Liver (tissue), 9 donors: ENCODE data around the gene PPA1. TPM values are rescaled to one million over a fixed set of nuclear protein-coding genes. Genes with fewer than 3 reads are reported as not detected.

ENCODE experiments used
- DNase-seq: peaks from one replicate; pipeline ENCODE4 v3.0.0-alpha.2; 2017; ENCODE audit warnings: low spot score
- H3K27ac ChIP-seq, 2 donors: one replicate each; pipeline ENCODE4 v1.7.0; 2013; ENCODE audit warnings: inconsistent platforms in 2 of 2, low read length in 2 of 2, control low read depth in 1 of 2, low read depth in 1 of 2, mild to moderate bottlenecking in 1 of 2
- H3K27me3 ChIP-seq, 4 donors: one replicate each; pipeline versions ENCODE4 v1.6.1 to v1.7.0; 2013; ENCODE audit warnings: low read length in 3 of 4, inconsistent platforms in 1 of 4, mild to moderate bottlenecking in 1 of 4, moderate library complexity in 1 of 4; ENCODE audit not compliant: control insufficient read depth in 4 of 4, insufficient read depth in 4 of 4
- H3K36me3 ChIP-seq, 4 donors: one replicate each; pipeline versions ENCODE4 v1.6.1 to v1.7.0; 2013; ENCODE audit warnings: low read length in 3 of 4, mild to moderate bottlenecking in 3 of 4, low read depth in 1 of 4, moderate library complexity in 1 of 4; ENCODE audit not compliant: control insufficient read depth in 4 of 4, insufficient read depth in 3 of 4
- H3K4me1 ChIP-seq, 4 donors: one replicate each; pipeline versions ENCODE4 v1.6.1 to v1.7.0; 2013; ENCODE audit warnings: low read length in 3 of 4, mild to moderate bottlenecking in 3 of 4, moderate library complexity in 1 of 4; ENCODE audit not compliant: control insufficient read depth in 4 of 4, insufficient read depth in 4 of 4
- H3K4me3 ChIP-seq, 3 donors: one replicate each; pipeline versions ENCODE4 v1.6.1 to v1.7.0; 2013; ENCODE audit warnings: low read length in 3 of 3, control low read depth in 1 of 3, low read depth in 1 of 3, mild to moderate bottlenecking in 1 of 3
- H3K9ac ChIP-seq, 2 donors: one replicate each; pipeline ENCODE4 v1.7.0; 2013; ENCODE audit warnings: low read length in 2 of 2, mild to moderate bottlenecking in 2 of 2, moderate library complexity in 2 of 2, control low read depth in 1 of 2, low read depth in 1 of 2
- H3K9me3 ChIP-seq, 4 donors: one replicate each; pipeline versions ENCODE4 v1.6.1 to v1.7.0; 2013; ENCODE audit warnings: low read length in 3 of 4; ENCODE audit not compliant: control insufficient read depth in 4 of 4
- EGR1 ChIP-seq, 2 donors: IDR thresholded peaks; 2 replicates each; pipeline ENCODE4 v1.6.1; 2016 to 2018; ENCODE audit warnings: antibody characterized with exemption in 2 of 2, low read depth in 2 of 2
- FOXA1 ChIP-seq: IDR thresholded peaks from 2 replicates; pipeline ENCODE4 v1.6.1; 2016; ENCODE audit warnings: antibody characterized with exemption
- FOXA2 ChIP-seq: IDR thresholded peaks from 2 replicates; pipeline ENCODE4 v1.6.1; 2016; ENCODE audit warnings: antibody characterized with exemption
- GABPA ChIP-seq, 2 donors: IDR thresholded peaks in 1 of 2; conservative IDR thresholded peaks in 1 of 2; 2 replicates each; pipeline ENCODE4 v1.6.1; 2016; ENCODE audit warnings: antibody characterized with exemption in 2 of 2, mild to moderate bottlenecking in 1 of 2, moderate library complexity in 1 of 2
- HNF4A ChIP-seq, 2 donors: conservative IDR thresholded peaks; 2 replicates each; pipeline ENCODE4 v1.6.1; 2016; ENCODE audit warnings: antibody characterized with exemption in 2 of 2, mild to moderate bottlenecking in 2 of 2
- HNF4G ChIP-seq: IDR thresholded peaks from 2 replicates; pipeline ENCODE4 v1.6.1; 2016; ENCODE audit warnings: antibody characterized with exemption
- JUND ChIP-seq, 2 donors: IDR thresholded peaks; 2 replicates each; pipeline ENCODE4 v1.6.1; 2016; ENCODE audit warnings: antibody characterized with exemption in 2 of 2
- NR2F2 ChIP-seq: IDR thresholded peaks from 2 replicates; pipeline ENCODE4 v1.6.1; 2016; ENCODE audit warnings: antibody characterized with exemption
- RAD21 ChIP-seq, 2 donors: IDR thresholded peaks; 2 replicates each; pipeline ENCODE4 v1.6.1; 2016; ENCODE audit warnings: antibody characterized with exemption in 2 of 2, mild to moderate bottlenecking in 2 of 2
- RXRA ChIP-seq, 2 donors: IDR thresholded peaks; 2 replicates each; pipeline ENCODE4 v1.6.1; 2017 to 2018; ENCODE audit warnings: antibody characterized with exemption in 2 of 2, mild to moderate bottlenecking in 1 of 2
- SP1 ChIP-seq: IDR thresholded peaks from 2 replicates; pipeline ENCODE4 v1.6.1; 2018; ENCODE audit warnings: antibody characterized with exemption, mild to moderate bottlenecking
- TAF1 ChIP-seq: conservative IDR thresholded peaks from 2 replicates; pipeline ENCODE4 v1.6.1; 2016; ENCODE audit warnings: antibody characterized with exemption, mild to moderate bottlenecking
- YY1 ChIP-seq: IDR thresholded peaks from 2 replicates; pipeline ENCODE4 v1.6.1; 2016; ENCODE audit warnings: antibody characterized with exemption, mild to moderate bottlenecking
- WGBS: extraction: QIAGEN DNeasy Blood & Tissue Kit; methylation state at CpG from one replicate; pipeline ENCODE4 v1.1.7; 2013; 5-methylcytosine and 5-hydroxymethylcytosine counted together
- polyA plus RNA-seq, 2 donors: library from polyadenylated mRNA; stranded (reverse) in 1 of 2; unstranded in 1 of 2; fragments of 200-250 nt in 1 of 2; fragments of >200 nt in 1 of 2; fragmentation: Nextera tagmentation in 1 of 2; extraction: Ambion mirVana in 1 of 2; gene quantifications; one replicate each; pipeline versions ENCODE4 v1.2.1 to v1.2.3, GENCODE V29; 2013 to 2015
- total RNA-seq, 2 donors: library from RNA; depleted of rRNA; stranded (reverse); fragments of >200 nt; gene quantifications; one replicate each; pipeline ENCODE4 v1.2.3, GENCODE V29; 2014
- TF ChIP-seq, protein P1 (sequence below): IDR thresholded peaks from 2 replicates; pipeline ENCODE4 v1.6.1; 2016; ENCODE audit warnings: antibody characterized with exemption
- TF ChIP-seq, protein P2 (sequence below): fragments of 150-350 bp; IDR thresholded peaks from 2 replicates; pipeline ENCODE4 v1.5.1; 2017; ENCODE audit warnings: improper control_type of control experiment, low read depth, low read length; ENCODE audit not compliant: missing input control
- TF ChIP-seq, protein P3 (sequence below): IDR thresholded peaks from 2 replicates; pipeline ENCODE4 v1.6.1; 2016; ENCODE audit warnings: antibody characterized with exemption, mild to moderate bottlenecking
- TF ChIP-seq, protein P4 (sequence below): IDR thresholded peaks from 2 replicates; pipeline ENCODE4 v1.6.1; 2016; ENCODE audit warnings: antibody characterized with exemption
- TF ChIP-seq, protein P5 (sequence below): IDR thresholded peaks from 2 replicates; pipeline ENCODE4 v1.6.1; 2016; ENCODE audit warnings: antibody characterized with exemption
- donor health status: healthy.
- donor health status: healthy.
- donor health status: healthy.
- donor health status: healthy.
- donor health status: healthy.

Gene PPA1
- total and polyA plus RNA-seq, 4 donors, result 91.1 to 111 (median 99.4) TPM

DNA sequence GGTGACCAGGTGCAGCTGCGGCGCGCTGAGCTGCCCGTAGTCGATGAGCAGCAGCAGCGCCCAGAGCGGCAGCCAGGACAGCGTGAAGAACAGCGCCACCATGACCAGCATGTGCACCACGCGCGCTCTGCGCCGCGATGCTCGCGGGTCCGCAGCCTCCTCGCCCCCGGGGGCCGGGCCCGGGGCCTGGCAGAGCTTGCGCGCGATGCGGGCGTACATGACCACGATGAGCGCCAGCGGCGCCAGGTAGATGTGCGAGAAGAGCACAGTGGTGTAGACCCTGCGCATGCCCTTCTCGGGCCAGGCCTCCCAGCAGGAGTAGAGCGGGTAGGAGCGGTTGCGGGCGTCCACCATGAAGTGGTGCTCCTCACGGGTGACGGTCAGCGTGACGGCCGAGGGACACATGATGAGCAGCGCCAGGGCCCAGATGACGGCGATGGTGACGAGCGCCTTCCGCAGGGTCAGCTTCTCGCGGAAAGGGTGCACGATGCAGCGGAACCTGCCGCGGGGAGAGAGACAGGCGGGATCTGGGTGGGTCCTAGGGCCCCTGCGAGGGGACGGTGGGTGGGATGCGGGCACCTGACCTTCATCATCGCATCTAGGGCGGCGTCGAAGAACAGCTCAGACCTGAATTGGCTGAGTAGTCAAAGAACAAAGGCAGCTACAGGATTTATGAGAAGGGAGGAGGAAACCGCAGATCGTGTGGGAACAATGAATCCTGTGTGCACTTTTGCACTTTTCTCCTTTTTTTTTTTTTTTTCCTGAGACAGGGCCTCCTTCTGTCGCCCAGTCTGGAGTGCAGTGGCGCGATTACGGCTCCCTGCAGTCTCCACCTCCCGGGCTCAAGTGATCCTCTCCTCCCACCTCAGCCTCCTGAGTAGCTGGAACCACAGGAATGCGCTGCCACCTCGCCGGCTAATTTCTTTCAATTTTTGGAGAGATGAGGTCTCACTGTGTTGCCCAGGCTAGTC, 22.4 kb upstream of the PPA1 start:
- no peaks in the 10 kb centered on the region for H3K9me3 ChIP-seq
- H3K4me1 ChIP-seq, result peaks cover 0 to 2% (median 0%) of the 10 kb centered on the region in 4 donors
- H3K36me3 ChIP-seq, result no peaks in the 10 kb centered on the region
- no peak overlapping the region for H3K27ac ChIP-seq
- no peak overlapping the region for H3K4me3 ChIP-seq
- WGBS, result 28% methylated on average over 73 of the region's 73 CpGs
- TF ChIP-seq, protein P1, sequence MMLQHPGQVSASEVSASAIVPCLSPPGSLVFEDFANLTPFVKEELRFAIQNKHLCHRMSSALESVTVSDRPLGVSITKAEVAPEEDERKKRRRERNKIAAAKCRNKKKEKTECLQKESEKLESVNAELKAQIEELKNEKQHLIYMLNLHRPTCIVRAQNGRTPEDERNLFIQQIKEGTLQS, result no peak
- TF ChIP-seq FOXA1 (no peak), GABPA (IDR thresholded peaks at IDR 0.05 in 1 of 2, conservative IDR thresholded peaks at IDR 0.05 in 1 of 2) (no peak), FOXA2 (no peak), HNF4A (conservative IDR thresholded peaks at IDR 0.05) (no peak), RXRA (IDR thresholded peaks at IDR 0.05) (no peak), TAF1 (no peak), JUND (IDR thresholded peaks at IDR 0.05) (no peak), YY1 (no peak), NR2F2 (no peak), RAD21 (IDR thresholded peaks at IDR 0.05) (no peak), EGR1 (IDR thresholded peaks at IDR 0.05; ENCODE audit: low read depth in 2 of 2) (no peak), SP1 (no peak), HNF4G (no peak)
- TF ChIP-seq, protein P2, sequence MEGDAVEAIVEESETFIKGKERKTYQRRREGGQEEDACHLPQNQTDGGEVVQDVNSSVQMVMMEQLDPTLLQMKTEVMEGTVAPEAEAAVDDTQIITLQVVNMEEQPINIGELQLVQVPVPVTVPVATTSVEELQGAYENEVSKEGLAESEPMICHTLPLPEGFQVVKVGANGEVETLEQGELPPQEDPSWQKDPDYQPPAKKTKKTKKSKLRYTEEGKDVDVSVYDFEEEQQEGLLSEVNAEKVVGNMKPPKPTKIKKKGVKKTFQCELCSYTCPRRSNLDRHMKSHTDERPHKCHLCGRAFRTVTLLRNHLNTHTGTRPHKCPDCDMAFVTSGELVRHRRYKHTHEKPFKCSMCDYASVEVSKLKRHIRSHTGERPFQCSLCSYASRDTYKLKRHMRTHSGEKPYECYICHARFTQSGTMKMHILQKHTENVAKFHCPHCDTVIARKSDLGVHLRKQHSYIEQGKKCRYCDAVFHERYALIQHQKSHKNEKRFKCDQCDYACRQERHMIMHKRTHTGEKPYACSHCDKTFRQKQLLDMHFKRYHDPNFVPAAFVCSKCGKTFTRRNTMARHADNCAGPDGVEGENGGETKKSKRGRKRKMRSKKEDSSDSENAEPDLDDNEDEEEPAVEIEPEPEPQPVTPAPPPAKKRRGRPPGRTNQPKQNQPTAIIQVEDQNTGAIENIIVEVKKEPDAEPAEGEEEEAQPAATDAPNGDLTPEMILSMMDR, result no peak
- TF ChIP-seq, protein P3, sequence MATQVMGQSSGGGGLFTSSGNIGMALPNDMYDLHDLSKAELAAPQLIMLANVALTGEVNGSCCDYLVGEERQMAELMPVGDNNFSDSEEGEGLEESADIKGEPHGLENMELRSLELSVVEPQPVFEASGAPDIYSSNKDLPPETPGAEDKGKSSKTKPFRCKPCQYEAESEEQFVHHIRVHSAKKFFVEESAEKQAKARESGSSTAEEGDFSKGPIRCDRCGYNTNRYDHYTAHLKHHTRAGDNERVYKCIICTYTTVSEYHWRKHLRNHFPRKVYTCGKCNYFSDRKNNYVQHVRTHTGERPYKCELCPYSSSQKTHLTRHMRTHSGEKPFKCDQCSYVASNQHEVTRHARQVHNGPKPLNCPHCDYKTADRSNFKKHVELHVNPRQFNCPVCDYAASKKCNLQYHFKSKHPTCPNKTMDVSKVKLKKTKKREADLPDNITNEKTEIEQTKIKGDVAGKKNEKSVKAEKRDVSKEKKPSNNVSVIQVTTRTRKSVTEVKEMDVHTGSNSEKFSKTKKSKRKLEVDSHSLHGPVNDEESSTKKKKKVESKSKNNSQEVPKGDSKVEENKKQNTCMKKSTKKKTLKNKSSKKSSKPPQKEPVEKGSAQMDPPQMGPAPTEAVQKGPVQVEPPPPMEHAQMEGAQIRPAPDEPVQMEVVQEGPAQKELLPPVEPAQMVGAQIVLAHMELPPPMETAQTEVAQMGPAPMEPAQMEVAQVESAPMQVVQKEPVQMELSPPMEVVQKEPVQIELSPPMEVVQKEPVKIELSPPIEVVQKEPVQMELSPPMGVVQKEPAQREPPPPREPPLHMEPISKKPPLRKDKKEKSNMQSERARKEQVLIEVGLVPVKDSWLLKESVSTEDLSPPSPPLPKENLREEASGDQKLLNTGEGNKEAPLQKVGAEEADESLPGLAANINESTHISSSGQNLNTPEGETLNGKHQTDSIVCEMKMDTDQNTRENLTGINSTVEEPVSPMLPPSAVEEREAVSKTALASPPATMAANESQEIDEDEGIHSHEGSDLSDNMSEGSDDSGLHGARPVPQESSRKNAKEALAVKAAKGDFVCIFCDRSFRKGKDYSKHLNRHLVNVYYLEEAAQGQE, result no peak
- TF ChIP-seq, protein P4, sequence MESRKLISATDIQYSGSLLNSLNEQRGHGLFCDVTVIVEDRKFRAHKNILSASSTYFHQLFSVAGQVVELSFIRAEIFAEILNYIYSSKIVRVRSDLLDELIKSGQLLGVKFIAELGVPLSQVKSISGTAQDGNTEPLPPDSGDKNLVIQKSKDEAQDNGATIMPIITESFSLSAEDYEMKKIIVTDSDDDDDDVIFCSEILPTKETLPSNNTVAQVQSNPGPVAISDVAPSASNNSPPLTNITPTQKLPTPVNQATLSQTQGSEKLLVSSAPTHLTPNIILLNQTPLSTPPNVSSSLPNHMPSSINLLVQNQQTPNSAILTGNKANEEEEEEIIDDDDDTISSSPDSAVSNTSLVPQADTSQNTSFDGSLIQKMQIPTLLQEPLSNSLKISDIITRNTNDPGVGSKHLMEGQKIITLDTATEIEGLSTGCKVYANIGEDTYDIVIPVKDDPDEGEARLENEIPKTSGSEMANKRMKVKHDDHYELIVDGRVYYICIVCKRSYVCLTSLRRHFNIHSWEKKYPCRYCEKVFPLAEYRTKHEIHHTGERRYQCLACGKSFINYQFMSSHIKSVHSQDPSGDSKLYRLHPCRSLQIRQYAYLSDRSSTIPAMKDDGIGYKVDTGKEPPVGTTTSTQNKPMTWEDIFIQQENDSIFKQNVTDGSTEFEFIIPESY, result no peak
- TF ChIP-seq, protein P5, sequence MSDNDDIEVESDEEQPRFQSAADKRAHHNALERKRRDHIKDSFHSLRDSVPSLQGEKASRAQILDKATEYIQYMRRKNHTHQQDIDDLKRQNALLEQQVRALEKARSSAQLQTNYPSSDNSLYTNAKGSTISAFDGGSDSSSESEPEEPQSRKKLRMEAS, result no peak
- no peak for DNase-seq
- peaks cover 0 to 2% (median 0%) of the 10 kb centered on the region in 4 donors for H3K27me3 ChIP-seq
- H3K9ac ChIP-seq, result no peak overlapping the region
